GM12864 (cell line): ENCODE measurements around the gene EPB42.
A peak's percentile ranks its signal among the peaks of the same experiment; 100 is the strongest.
"Not testable (repeated sequence)": the region's sequence is repeated elsewhere in the genome, so short reads cannot be mapped to it uniquely, and the experiment has no call there.

ENCODE experiments used
- DNase-seq: peaks from one replicate; pipeline ENCODE4 v3.0.0-alpha.2; 2011; ENCODE audit warnings: low read depth
- H3K4me3 ChIP-seq: 2 replicates; pipeline ENCODE4 v1.5.1; 2011; ENCODE audit warnings: mild to moderate bottlenecking, low read depth, low read length, control low read depth
- TF ChIP-seq, protein P1 (sequence below): IDR thresholded peaks from 2 replicates; pipeline ENCODE4 v1.5.1; 2011; ENCODE audit warnings: low read depth, mild to moderate bottlenecking, moderate library complexity, low read length, control low read depth, inconsistent platforms; ENCODE audit errors: missing control alignments

EPB42 gene

DNA sequence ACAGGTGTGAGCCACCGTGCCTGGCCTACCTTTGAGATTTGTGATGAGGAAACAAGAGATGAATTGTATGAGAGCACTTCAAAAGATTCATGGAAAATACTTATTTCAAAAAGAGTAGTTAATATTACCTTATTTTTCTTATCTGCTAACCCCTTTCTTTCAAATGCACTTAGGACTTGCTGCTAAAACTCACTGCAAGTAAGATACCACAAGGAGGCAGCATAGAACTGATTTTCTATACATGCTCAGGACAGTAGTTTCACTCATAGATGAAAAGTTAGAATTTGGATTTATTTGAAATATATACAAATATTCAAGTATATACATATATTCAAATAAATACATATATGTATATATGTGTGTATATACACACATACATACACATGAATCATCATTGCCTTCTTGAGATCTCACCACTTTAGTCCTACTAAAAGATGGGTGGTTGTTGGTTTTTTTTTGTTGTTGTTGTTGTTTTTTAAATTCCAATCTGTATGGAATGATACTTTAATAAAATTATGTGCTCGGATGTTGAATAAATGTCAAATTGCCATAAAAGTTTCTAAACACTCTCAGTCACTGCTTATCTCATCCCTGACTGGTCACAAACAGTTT, 33.2 kb downstream of the EPB42 start:
- TF ChIP-seq, protein P1, sequence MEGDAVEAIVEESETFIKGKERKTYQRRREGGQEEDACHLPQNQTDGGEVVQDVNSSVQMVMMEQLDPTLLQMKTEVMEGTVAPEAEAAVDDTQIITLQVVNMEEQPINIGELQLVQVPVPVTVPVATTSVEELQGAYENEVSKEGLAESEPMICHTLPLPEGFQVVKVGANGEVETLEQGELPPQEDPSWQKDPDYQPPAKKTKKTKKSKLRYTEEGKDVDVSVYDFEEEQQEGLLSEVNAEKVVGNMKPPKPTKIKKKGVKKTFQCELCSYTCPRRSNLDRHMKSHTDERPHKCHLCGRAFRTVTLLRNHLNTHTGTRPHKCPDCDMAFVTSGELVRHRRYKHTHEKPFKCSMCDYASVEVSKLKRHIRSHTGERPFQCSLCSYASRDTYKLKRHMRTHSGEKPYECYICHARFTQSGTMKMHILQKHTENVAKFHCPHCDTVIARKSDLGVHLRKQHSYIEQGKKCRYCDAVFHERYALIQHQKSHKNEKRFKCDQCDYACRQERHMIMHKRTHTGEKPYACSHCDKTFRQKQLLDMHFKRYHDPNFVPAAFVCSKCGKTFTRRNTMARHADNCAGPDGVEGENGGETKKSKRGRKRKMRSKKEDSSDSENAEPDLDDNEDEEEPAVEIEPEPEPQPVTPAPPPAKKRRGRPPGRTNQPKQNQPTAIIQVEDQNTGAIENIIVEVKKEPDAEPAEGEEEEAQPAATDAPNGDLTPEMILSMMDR = peak; percentile 51
- no peak for DNase-seq
- no peak overlapping the region for H3K4me3 ChIP-seq

DNA sequence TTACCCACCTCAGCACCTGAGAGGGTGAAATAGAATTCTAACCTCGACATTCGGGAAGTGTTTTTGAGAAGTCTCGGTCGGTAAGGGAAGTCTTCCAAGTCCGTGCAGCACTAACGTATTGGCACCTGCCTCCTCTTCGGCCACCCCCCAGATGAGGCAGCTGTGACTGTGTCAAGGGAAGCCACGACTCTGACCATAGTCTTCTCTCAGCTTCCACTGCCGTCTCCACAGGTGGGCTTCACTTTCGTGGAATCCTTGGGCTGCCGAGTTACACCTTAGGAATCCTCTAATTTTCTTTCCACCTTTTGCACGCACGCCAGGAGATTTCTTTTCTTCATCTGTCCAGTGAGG, 34.8 kb downstream of the EPB42 start:
- TF ChIP-seq, protein P1 = no peak
- DNase-seq = no peak
- peak overlapping the region; percentile 70 for H3K4me3 ChIP-seq

GRCh38 chr15:43185157-43186002, 35.4 kb downstream of the EPB42 start, which contains the start of gene CCNDBP1:
CCNDBP1 (plus strand) TSS chr15:43185403; CDS start chr15:43185499, 96 bp downstream.
- peak; percentile 84 for DNase-seq
- TF ChIP-seq, protein P1 = peak; percentile 57
- peak within 1 kb of the TSS; percentile 70 for H3K4me3 ChIP-seq

GRCh38 chr15:43184407-43185124, 36.3 kb downstream of the EPB42 start:
- no peak for DNase-seq
- no peak overlapping the region; the same call in 1 of the 2 replicates for H3K4me3 ChIP-seq
- TF ChIP-seq, protein P1 = no peak

DNA sequence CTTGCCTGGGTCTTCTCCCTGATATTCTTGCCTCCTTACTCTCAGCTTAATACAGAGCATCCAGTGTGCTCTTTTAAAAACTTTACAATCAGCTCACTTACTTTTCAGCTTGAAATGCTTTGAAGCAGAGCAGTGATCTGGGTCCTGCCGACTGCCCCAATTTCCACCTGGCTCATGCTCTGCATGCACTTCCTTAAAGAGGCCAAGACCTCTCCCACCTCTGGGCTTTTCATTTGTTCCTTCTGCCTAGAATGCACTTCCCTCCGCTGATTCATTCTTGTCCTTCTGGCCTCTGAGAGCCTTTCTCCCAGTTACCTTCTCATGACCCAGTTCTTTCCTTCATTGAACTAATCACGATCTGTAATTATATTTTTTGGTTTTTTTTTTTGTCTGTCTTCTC, 37.5 kb downstream of the EPB42 start:
- H3K4me3 ChIP-seq = no peak overlapping the region
- TF ChIP-seq, protein P1 = no peak
- DNase-seq = no peak

- not testable (repeated sequence) for DNase-seq, H3K4me3 ChIP-seq
Observed at GRCh38 chr15:43177147-43177546, 43.7 kb downstream of the EPB42 start.

DNA sequence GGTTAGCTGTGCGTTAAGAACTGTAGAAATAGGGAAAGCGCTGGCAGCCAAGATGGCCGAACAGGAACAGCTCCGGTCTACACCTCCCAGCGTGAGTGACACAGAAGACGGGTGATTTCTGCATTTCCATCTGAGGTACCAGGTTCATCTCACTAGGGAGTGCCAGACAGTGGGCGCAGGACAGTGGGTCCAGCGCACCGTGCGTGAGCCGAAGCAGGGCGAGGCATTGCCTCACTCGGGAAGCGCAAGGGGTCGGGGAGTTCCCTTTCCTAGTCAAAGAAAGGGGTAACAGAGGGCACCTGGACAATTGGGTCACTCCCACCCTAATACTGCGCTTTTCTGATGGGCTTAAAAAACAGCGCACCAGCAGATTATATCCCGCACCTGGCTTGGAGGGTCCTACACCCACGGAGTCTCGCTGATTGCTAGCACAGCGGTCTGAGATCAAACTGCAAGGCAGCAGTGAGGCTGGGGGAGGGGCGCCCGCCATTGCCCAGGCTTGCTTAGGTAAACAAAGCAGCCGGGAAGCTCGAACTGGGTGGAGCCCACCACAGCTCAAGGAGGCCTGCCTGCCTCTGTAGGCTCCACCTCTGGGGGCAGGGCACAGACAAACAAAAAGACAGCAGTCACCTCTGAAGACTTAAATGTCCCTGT, 45.0 kb downstream of the EPB42 start:
- not testable (repeated sequence) for DNase-seq, H3K4me3 ChIP-seq
